Measurements from ENCODE around the gene TLE1. TPM values are rescaled to one million over a fixed set of nuclear protein-coding genes. Genes with fewer than 3 reads are reported as not detected.

The TLE1 gene
- polyA plus RNA-seq, 3 donors, result 0.46 to 2.5 (median 1.2) TPM

DNA sequence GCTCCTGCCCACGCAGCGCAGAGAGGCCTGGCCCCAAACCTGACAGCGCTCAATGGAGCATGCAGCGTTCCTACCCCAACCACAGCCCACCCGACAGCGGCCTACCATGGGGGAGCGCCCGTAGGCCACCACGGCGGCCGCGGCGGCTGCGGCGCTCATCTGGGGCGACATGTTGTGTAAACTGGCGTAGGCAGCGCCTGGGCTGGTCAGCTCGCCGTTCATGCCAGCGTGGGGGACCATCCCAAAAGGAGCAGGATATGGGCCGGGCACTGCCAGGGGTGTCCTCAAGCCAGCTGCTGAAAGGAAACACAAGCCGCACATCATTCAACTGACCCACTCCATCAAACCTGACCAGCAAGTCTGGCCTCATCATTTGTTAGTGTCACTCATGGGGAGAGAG is 77.7 kb downstream of the TLE1 start:
- no peak overlapping the region for H3K4me3 Mint-ChIP-seq
- peaks cover 31 to 69% of the 10 kb centered on the region in 2 donors for H3K36me3 Mint-ChIP-seq

DNA sequence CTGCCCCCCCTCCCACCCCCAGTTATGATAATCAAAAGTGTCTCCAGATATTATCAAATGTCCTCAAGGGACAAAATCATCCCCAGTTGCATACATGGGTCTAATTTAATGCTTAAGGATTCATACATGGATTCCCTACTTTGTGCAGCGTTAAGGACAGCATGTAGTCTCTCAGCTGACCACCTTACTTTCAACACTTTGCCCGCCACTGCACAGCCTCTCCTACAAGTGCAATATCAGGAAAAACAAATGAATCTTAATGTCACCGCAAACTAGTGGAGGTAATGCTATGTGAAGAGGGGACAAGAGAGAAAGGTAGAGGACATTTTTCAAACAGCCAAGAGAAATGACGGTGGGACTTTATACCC is 78.6 kb downstream of the TLE1 start:
- no peaks in the 10 kb centered on the region for H3K27me3 Mint-ChIP-seq (ENCODE audit: low read depth in 3 of 3)

More for the DNA sequence above, 77.7 kb downstream of the TLE1 start:
- peaks cover 2 to 11% (median 6%) of the 10 kb centered on the region in 7 donors for H3K9me3 Mint-ChIP-seq
- H3K4me3 ChIP-seq (replicated peaks in 1 of 3; ENCODE audit: low read depth in 2 of 3, low read length in 3 of 3), result no peak overlapping the region
- H3K4me2 ChIP-seq (replicated peaks; ENCODE audit: extremely low read depth, low read length, poor library complexity, severe bottlenecking), result no peak overlapping the region
- DNase-seq, result no peak
- no peaks in the 10 kb centered on the region for H4K20me1 ChIP-seq (ENCODE audit: insufficient read depth, low read length)
- H3K4me1 ChIP-seq (ENCODE audit: control insufficient read depth in 1 of 2, insufficient read depth in 2 of 2, low read length in 2 of 2), result peaks cover 12 to 14% of the 10 kb centered on the region in 2 donors
- no peak overlapping the region for H3K27ac Mint-ChIP-seq
- no peaks in the 10 kb centered on the region for H3K27me3 Mint-ChIP-seq (ENCODE audit: low read depth in 3 of 3)
- H3K27ac ChIP-seq (ENCODE audit: low read depth in 1 of 2, low read length in 2 of 2), result no peak overlapping the region
- peaks cover 24% of the 10 kb centered on the region for H3K4me1 Mint-ChIP-seq
- no peaks in the 10 kb centered on the region for H3K36me3 ChIP-seq (replicated peaks in 1 of 2; ENCODE audit: control insufficient read depth in 1 of 2, insufficient read depth in 2 of 2, low read length in 2 of 2)
- H3K79me2 ChIP-seq (ENCODE audit: insufficient read depth, low read length), result no peaks in the 10 kb centered on the region
- TF ChIP-seq, protein P1, sequence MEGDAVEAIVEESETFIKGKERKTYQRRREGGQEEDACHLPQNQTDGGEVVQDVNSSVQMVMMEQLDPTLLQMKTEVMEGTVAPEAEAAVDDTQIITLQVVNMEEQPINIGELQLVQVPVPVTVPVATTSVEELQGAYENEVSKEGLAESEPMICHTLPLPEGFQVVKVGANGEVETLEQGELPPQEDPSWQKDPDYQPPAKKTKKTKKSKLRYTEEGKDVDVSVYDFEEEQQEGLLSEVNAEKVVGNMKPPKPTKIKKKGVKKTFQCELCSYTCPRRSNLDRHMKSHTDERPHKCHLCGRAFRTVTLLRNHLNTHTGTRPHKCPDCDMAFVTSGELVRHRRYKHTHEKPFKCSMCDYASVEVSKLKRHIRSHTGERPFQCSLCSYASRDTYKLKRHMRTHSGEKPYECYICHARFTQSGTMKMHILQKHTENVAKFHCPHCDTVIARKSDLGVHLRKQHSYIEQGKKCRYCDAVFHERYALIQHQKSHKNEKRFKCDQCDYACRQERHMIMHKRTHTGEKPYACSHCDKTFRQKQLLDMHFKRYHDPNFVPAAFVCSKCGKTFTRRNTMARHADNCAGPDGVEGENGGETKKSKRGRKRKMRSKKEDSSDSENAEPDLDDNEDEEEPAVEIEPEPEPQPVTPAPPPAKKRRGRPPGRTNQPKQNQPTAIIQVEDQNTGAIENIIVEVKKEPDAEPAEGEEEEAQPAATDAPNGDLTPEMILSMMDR (IDR thresholded peaks at IDR 0.05), result no peak
- H3K27me3 ChIP-seq (ENCODE audit: control insufficient read depth in 2 of 2, insufficient read depth in 2 of 2, low read length in 2 of 2), result no peaks in the 10 kb centered on the region
- H3K9ac ChIP-seq (ENCODE audit: insufficient read depth, low read length, poor library complexity, severe bottlenecking), result no peak overlapping the region
- no peaks in the 10 kb centered on the region for H3K9me3 ChIP-seq (replicated peaks in 1 of 2; ENCODE audit: control insufficient read depth in 1 of 2, insufficient read depth in 1 of 2, low read length in 2 of 2)
- H2AFZ ChIP-seq (ENCODE audit: insufficient read depth, low read depth, low read length, poor library complexity, severe bottlenecking), result no peak overlapping the region
- WGBS (ENCODE audit: insufficient coverage), result 96% methylated on average over 16 of the region's 23 CpGs
- intact Hi-C loops (cut with micrococcal nuclease), result no loop called here

More for the DNA sequence above, 78.6 kb downstream of the TLE1 start:
- Histone ChIP-seq H3K36me3 (replicated peaks in 1 of 2; ENCODE audit: control insufficient read depth in 1 of 2, insufficient read depth in 2 of 2, low read length in 2 of 2) (no peaks in the 10 kb centered on the region), H3K4me2 (replicated peaks; ENCODE audit: extremely low read depth, low read length, poor library complexity, severe bottlenecking) (no peak overlapping the region), H3K9ac (ENCODE audit: insufficient read depth, low read length, poor library complexity, severe bottlenecking) (no peak overlapping the region), H3K4me3 (replicated peaks in 1 of 3; ENCODE audit: low read depth in 2 of 3, low read length in 3 of 3) (no peak overlapping the region), H3K27me3 (ENCODE audit: control insufficient read depth in 2 of 2, insufficient read depth in 2 of 2, low read length in 2 of 2) (no peaks in the 10 kb centered on the region), H3K79me2 (ENCODE audit: insufficient read depth, low read length) (no peaks in the 10 kb centered on the region), H4K20me1 (ENCODE audit: insufficient read depth, low read length) (no peaks in the 10 kb centered on the region), H2AFZ (ENCODE audit: insufficient read depth, low read depth, low read length, poor library complexity, severe bottlenecking) (no peak overlapping the region), H3K9me3 (replicated peaks in 1 of 2; ENCODE audit: control insufficient read depth in 1 of 2, insufficient read depth in 1 of 2, low read length in 2 of 2) (no peaks in the 10 kb centered on the region), H3K4me1 (ENCODE audit: control insufficient read depth in 1 of 2, insufficient read depth in 2 of 2, low read length in 2 of 2) (peaks cover 12 to 14% of the 10 kb centered on the region in 2 donors), H3K27ac (ENCODE audit: low read depth in 1 of 2, low read length in 2 of 2) (no peak overlapping the region)
- TF ChIP-seq, protein P1 (IDR thresholded peaks at IDR 0.05), result no peak
- Mint-ChIP-seq H3K4me1 (peaks cover 18% of the 10 kb centered on the region), H3K4me3 (no peak overlapping the region), H3K36me3 (peaks cover 31 to 70% of the 10 kb centered on the region in 2 donors), H3K27ac (no peak overlapping the region), H3K9me3 (peaks cover 2 to 11% (median 6%) of the 10 kb centered on the region in 7 donors)
- intact Hi-C loops (cut with micrococcal nuclease), result no loop called here
- WGBS (ENCODE audit: insufficient coverage), result 50% methylated on average over 1 of the region's 4 CpGs
- no peak for DNase-seq
